ENCODE measurements around the gene VRK3.

The VRK3 gene

DNA sequence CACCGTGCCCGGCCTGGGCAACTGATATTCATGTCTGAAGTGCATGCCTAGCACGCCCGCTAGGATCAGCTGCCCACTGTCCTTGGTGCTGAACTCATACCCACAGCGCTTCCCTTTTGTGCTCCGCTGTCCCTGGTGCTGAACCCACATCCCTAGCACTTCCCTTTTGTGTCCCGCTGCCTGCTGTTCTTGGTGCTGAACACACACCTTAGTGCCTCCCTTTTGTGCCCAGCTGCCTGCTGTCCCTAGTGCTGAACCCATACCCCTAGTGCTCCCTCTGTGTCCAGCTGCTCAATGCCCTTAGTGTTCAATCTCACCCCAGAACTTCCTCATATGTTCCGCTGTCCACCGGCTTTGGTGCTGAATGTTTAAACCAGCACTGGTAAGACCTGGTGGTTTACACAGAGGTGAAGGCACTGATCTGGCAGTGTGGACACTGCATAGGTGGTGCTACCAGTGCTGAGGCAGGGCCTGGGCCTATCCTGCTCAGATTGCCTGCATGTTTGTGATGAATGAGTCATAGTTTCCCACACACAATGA is 37.9 kb downstream of the VRK3 start:
- peak; percentile 76 for DNase-seq (ENCODE audit: low spot score)
- TF ChIP-seq, protein P1, sequence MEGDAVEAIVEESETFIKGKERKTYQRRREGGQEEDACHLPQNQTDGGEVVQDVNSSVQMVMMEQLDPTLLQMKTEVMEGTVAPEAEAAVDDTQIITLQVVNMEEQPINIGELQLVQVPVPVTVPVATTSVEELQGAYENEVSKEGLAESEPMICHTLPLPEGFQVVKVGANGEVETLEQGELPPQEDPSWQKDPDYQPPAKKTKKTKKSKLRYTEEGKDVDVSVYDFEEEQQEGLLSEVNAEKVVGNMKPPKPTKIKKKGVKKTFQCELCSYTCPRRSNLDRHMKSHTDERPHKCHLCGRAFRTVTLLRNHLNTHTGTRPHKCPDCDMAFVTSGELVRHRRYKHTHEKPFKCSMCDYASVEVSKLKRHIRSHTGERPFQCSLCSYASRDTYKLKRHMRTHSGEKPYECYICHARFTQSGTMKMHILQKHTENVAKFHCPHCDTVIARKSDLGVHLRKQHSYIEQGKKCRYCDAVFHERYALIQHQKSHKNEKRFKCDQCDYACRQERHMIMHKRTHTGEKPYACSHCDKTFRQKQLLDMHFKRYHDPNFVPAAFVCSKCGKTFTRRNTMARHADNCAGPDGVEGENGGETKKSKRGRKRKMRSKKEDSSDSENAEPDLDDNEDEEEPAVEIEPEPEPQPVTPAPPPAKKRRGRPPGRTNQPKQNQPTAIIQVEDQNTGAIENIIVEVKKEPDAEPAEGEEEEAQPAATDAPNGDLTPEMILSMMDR (IDR thresholded peaks at IDR 0.05; ENCODE audit: extremely low read depth, missing control alignments): no peak

- TF ChIP-seq, protein P1 (IDR thresholded peaks at IDR 0.05; ENCODE audit: extremely low read depth, missing control alignments): no peak
- DNase-seq (ENCODE audit: low spot score): no peak
These were observed 38.8 kb downstream of the VRK3 start for GRCh38 chr19:49986354-49986753.

- DNase-seq (ENCODE audit: low spot score): no peak
These were observed 39.3 kb downstream of the VRK3 start for GRCh38 chr19:49985871-49986270.

GRCh38 chr19:49984491-49984890 is 40.7 kb downstream of the VRK3 start:
- no peak for DNase-seq (ENCODE audit: low spot score)
- TF ChIP-seq, protein P1 (IDR thresholded peaks at IDR 0.05; ENCODE audit: extremely low read depth, missing control alignments): no peak

More at GRCh38 chr19:49985871-49986270, 39.3 kb downstream of the VRK3 start:
- TF ChIP-seq, protein P1 (IDR thresholded peaks at IDR 0.05; ENCODE audit: extremely low read depth, missing control alignments): no peak

GRCh38 chr19:49983645-49984229 is 41.4 kb downstream of the VRK3 start:
- TF ChIP-seq, protein P1 (IDR thresholded peaks at IDR 0.05; ENCODE audit: extremely low read depth, missing control alignments): peak; percentile 80
- DNase-seq (ENCODE audit: low spot score): peak; percentile 70

GRCh38 chr19:49981603-49982593 is 43.3 kb downstream of the VRK3 start:
- no peak for DNase-seq (ENCODE audit: low spot score)
- TF ChIP-seq, protein P1 (IDR thresholded peaks at IDR 0.05; ENCODE audit: extremely low read depth, missing control alignments): no peak

- TF ChIP-seq, protein P1 (IDR thresholded peaks at IDR 0.05; ENCODE audit: extremely low read depth, missing control alignments): no peak
- no peak for DNase-seq (ENCODE audit: low spot score)
These were observed 46.8 kb downstream of the VRK3 start for GRCh38 chr19:49978324-49978723.
